K562 (cell line): ENCODE data around the gene TGFA. TPM values are rescaled to one million over a fixed set of nuclear protein-coding genes. Genes with fewer than 3 reads are reported as not detected.

ENCODE experiments used
- ATAC-seq: fragments of 200-7000 bp; cut with Tn5 transposase; 3 replicates; pipeline ENCODE4 v1.9.1; 2020; ENCODE audit warnings: moderate library complexity
- BruUV-seq: library from RNA; stranded (reverse); fragments of 400-500 nt; replicated peaks from 2 replicates; lab custom pipeline; 2021; lab: Mats Ljungman, UMichigan
- CTCF ChIA-PET: fragments of 300-600 bp; formaldehyde crosslinking; extraction: SDS; loops from one replicate; lab custom pipeline; 2021; ENCODE audit warnings: low intra/inter-chr PET ratio; lab: Yijun Ruan, JAX
- POLR2A ChIA-PET: fragments of 300-600, 350-650 bp; sonication (Branson Sonifier 250); formaldehyde crosslinking; extraction: SDS; loops from one replicate; lab custom pipeline; 2021; ENCODE audit warnings: antibody characterized with exemption, inconsistent platforms; lab: Yijun Ruan, JAX
- DNase-seq, 4 experiments: peaks; one replicate each; pipeline versions ENCODE4 v3.0.0 to v3.0.0-alpha.2; 2011 to 2018; ENCODE audit warnings: low spot score in 3 of 4, mixed read lengths in 3 of 4; ENCODE audit errors: extremely low read depth in 1 of 4
- FAIRE-seq: peaks from 2 replicates; lab custom pipeline; 2011; peaks lifted over from hg19 to GRCh38; lab: Jason Lieb, UNC
- H2AFZ ChIP-seq: 2 replicates; pipeline ENCODE4 v1.6.0; 2011; ENCODE audit warnings: low read depth, low read length, control low read depth, inconsistent platforms
- H3K27ac ChIP-seq: fragments of 200-600 bp; 3 replicates; pipeline ENCODE4 v1.8.0; 2011; ENCODE audit warnings: low read depth, mild to moderate bottlenecking, control low read depth, inconsistent platforms, low read length, moderate library complexity, mixed read lengths; ENCODE audit errors: extremely low read depth
- H3K27me3 ChIP-seq, 2 experiments: fragments of 300-600 bp in 1 of 2; 2 replicates in 1 of 2; 3 replicates in 1 of 2; pipeline versions ENCODE4 v1.6.0 to v1.8.0; 2011; ENCODE audit warnings: inconsistent platforms in 2 of 2, low read length in 2 of 2, mild to moderate bottlenecking in 1 of 2, mixed read lengths in 1 of 2, moderate library complexity in 1 of 2; ENCODE audit not compliant: control insufficient read depth in 2 of 2, insufficient read depth in 2 of 2
- H3K36me3 ChIP-seq: fragments of 300-600 bp; 3 replicates; pipeline ENCODE4 v1.8.0; 2011; ENCODE audit warnings: mild to moderate bottlenecking, low read length, inconsistent platforms; ENCODE audit not compliant: control insufficient read depth, insufficient read depth
- H3K4me1 ChIP-seq, 2 experiments: fragments of 200-600 bp in 1 of 2; replicated peaks in 1 of 2; 2 replicates in 1 of 2; 3 replicates in 1 of 2; pipeline versions ENCODE4 v1.5.1 to v1.8.0; 2011; ENCODE audit warnings: inconsistent platforms in 2 of 2, low read length in 2 of 2, mild to moderate bottlenecking in 1 of 2, mixed read lengths in 1 of 2, moderate library complexity in 1 of 2; ENCODE audit not compliant: control insufficient read depth in 2 of 2, insufficient read depth in 2 of 2
- H3K4me2 ChIP-seq: 2 replicates; pipeline ENCODE4 v1.6.1; 2011; ENCODE audit warnings: low read length, control low read depth, inconsistent platforms, mixed read lengths; ENCODE audit not compliant: insufficient read depth
- H3K4me3 ChIP-seq: fragments of 200-600 bp; sonication (generic), shearing (Covaris generic); 2 replicates; pipeline ENCODE4 v1.5.1; 2016; ENCODE audit warnings: control low read depth, inconsistent platforms
- H3K79me2 ChIP-seq: fragments of 200-600 bp; 3 replicates; pipeline ENCODE4 v1.8.0; 2011; ENCODE audit warnings: low read length, inconsistent platforms; ENCODE audit not compliant: control insufficient read depth, insufficient read depth
- H3K9ac ChIP-seq, 2 experiments: 2 replicates each; pipeline versions ENCODE4 v1.6.0 to v1.6.1; 2011; ENCODE audit warnings: low read depth in 2 of 2, low read length in 2 of 2, control low read depth in 1 of 2, inconsistent platforms in 1 of 2, mild to moderate bottlenecking in 1 of 2, mixed read lengths in 1 of 2; ENCODE audit not compliant: insufficient read depth in 1 of 2
- H3K9me1 ChIP-seq: one replicate; pipeline ENCODE4 v1.6.0; 2011; ENCODE audit warnings: inconsistent platforms, mild to moderate bottlenecking, low read length, moderate library complexity; ENCODE audit not compliant: control insufficient read depth, insufficient read depth
- H3K9me3 ChIP-seq: replicated peaks from 2 replicates; pipeline ENCODE4 v1.5.1; 2011; ENCODE audit warnings: low read depth, low read length, inconsistent platforms; ENCODE audit not compliant: control insufficient read depth, insufficient read depth
- H4K20me1 ChIP-seq: replicated peaks from 2 replicates; pipeline ENCODE4 v1.6.1; 2011; ENCODE audit warnings: low read length, inconsistent platforms, mixed read lengths; ENCODE audit not compliant: control insufficient read depth, insufficient read depth
- BRD4 ChIP-seq: fragments of 200-600 bp; sonication (generic); IDR thresholded peaks from 2 replicates; pipeline ENCODE4 v1.6.1; 2017; ENCODE audit warnings: inconsistent platforms
- EGR1 ChIP-seq: fragments of 450-650 bp; conservative IDR thresholded peaks from 2 replicates; pipeline ENCODE4 v1.6.1; 2017; ENCODE audit warnings: mild to moderate bottlenecking
- FIP1L1 ChIP-seq: fragments of 200-400 bp; formaldehyde crosslinking; IDR thresholded peaks from 2 replicates; pipeline ENCODE4 v1.6.1; 2018; ENCODE audit warnings: mild to moderate bottlenecking, low read depth, low read length; ENCODE audit not compliant: poor library complexity, severe bottlenecking
- FUS ChIP-seq: fragments of 200-400 bp; formaldehyde crosslinking; optimal IDR thresholded peaks from 2 replicates; pipeline ENCODE3; 2017; ENCODE audit warnings: low read depth, low read length
- GTF2A2 ChIP-seq: IDR thresholded peaks from 2 replicates; pipeline ENCODE4 v1.6.1; 2016; ENCODE audit warnings: mild to moderate bottlenecking, missing genetic modification characterization, missing compliant biosample characterization
- MYC ChIP-seq, 2 experiments: fragments of 250-450 bp in 1 of 2; sonication (Bioruptor Pico) in 1 of 2; IDR thresholded peaks; 2 replicates each; pipeline versions ENCODE4 v1.5.1 to v1.6.1; 2012 to 2021; ENCODE audit warnings: low read depth in 2 of 2, borderline replicate concordance in 1 of 2, improper control_type of control experiment in 1 of 2, low read length in 1 of 2, mild to moderate bottlenecking in 1 of 2, moderate library complexity in 1 of 2
- NCOA6 ChIP-seq: fragments of 450-650 bp; IDR thresholded peaks from 2 replicates; pipeline ENCODE4 v1.6.1; 2017; ENCODE audit warnings: mild to moderate bottlenecking
- NFATC3 ChIP-seq: fragments of 450-650 bp; IDR thresholded peaks from 2 replicates; pipeline ENCODE4 v1.6.1; 2017; ENCODE audit warnings: mild to moderate bottlenecking
- PURB ChIP-seq: sonication (generic); formaldehyde crosslinking; IDR thresholded peaks from 2 replicates; pipeline ENCODE4 v1.9.0; 2021; ENCODE audit warnings: low read depth, mild to moderate bottlenecking, missing genetic modification reagents
- SMARCE1 ChIP-seq: fragments of 450-650 bp; IDR thresholded peaks from 2 replicates; pipeline ENCODE4 v1.7.1; 2016; ENCODE audit warnings: mild to moderate bottlenecking
- STAT5A ChIP-seq: IDR thresholded peaks from 2 replicates; pipeline ENCODE4 v1.6.1; 2012; ENCODE audit warnings: low read length, inconsistent platforms, borderline replicate concordance
- TSC22D4 ChIP-seq: fragments of 450-650 bp; IDR thresholded peaks from 2 replicates; pipeline ENCODE4 v1.6.1; 2016; ENCODE audit warnings: missing genetic modification characterization, missing biosample characterization, control low read depth
- ZFX ChIP-seq: sonication (generic); formaldehyde crosslinking; IDR thresholded peaks from 2 replicates; pipeline ENCODE4 v1.8.0; 2022; ENCODE audit warnings: mild to moderate bottlenecking, missing genetic modification reagents, moderate library complexity
- ZNF311 ChIP-seq: fragments of 250-450 bp; sonication (Bioruptor Pico); IDR thresholded peaks from 2 replicates; pipeline ENCODE4 v1.4.0; 2020; ENCODE audit warnings: mild to moderate bottlenecking, moderate library complexity
- ZNF444 ChIP-seq: fragments of 250-450 bp; sonication (Bioruptor Pico); IDR thresholded peaks from 2 replicates; pipeline ENCODE4 v1.4.0; 2020; ENCODE audit warnings: mild to moderate bottlenecking, moderate library complexity
- ZNF57 ChIP-seq: fragments of 450-650 bp; formaldehyde crosslinking; IDR thresholded peaks from 2 replicates; pipeline ENCODE4 v1.4.0; 2020; ENCODE audit warnings: mild to moderate bottlenecking, moderate library complexity
- ZNF584 ChIP-seq: fragments of 200-800 bp; sonication (Bioruptor generic); IDR thresholded peaks from 2 replicates; pipeline ENCODE4 v1.6.1; 2016; ENCODE audit warnings: low read depth, mild to moderate bottlenecking, missing genetic modification characterization, missing compliant biosample characterization
- WGBS: fragments of 100-300 bp; shearing (Covaris generic); methylation state at CpG from one replicate; pipeline ENCODE4 v1.1.6; 2016; ENCODE audit warnings: low coverage, mixed read lengths; ENCODE audit not compliant: insufficient coverage; ENCODE audit errors: missing lambda C conversion rate; 5-methylcytosine and 5-hydroxymethylcytosine counted together
- in situ Hi-C: fragments of 300-500 bp; cut with MboI; formaldehyde crosslinking; loops from 4 replicates; pipeline ENCODE4 v1.15.0; 2018; ENCODE audit warnings: inconsistent platforms, mixed read lengths
- intact Hi-C: fragments of 100-400 bp; cut with micrococcal nuclease; formaldehyde crosslinking; loops from 2 replicates; pipeline ENCODE4 v1.14.2; 2022
- polyA plus RNA-seq, 8 experiments: library from polyadenylated mRNA; depleted of rRNA in 4 of 8; stranded (reverse) in 5 of 8; unstranded in 3 of 8; fragments of >200 nt; fragmentation: Nextera tagmentation in 2 of 8; fragmentation: Illumina TruSeq in 1 of 8; extraction: Ambion mirVana in 2 of 8; extraction: Trizol in 1 of 8; gene quantifications; 2 replicates each; pipeline versions ENCODE4 v1.2.1 to v1.2.3, GENCODE V29; 2011 to 2014; ENCODE audit warnings: inconsistent platforms in 1 of 8, missing spikeins in 1 of 8
- total RNA-seq, 7 experiments: library from RNA; depleted of rRNA in 6 of 7; stranded (reverse); fragments of >200 nt in 6 of 7; fragmentation: Illumina TruSeq in 2 of 7; extraction: Trizol in 2 of 7; gene quantifications; 2 replicates each; pipeline versions ENCODE4 v1.2.1 to v1.2.3, GENCODE V29; 2011 to 2021; ENCODE audit warnings: low replicate concordance in 1 of 7
- TF ChIP-seq, protein P1 (sequence below): fragments of 200-800 bp; sonication (Bioruptor generic); IDR thresholded peaks from 2 replicates; pipeline ENCODE4 v1.6.1; 2017; ENCODE audit warnings: missing genetic modification characterization, missing compliant biosample characterization
- TF ChIP-seq, protein P2 (sequence below): fragments of 450-650 bp; IDR thresholded peaks from 2 replicates; pipeline ENCODE4 v1.6.1; 2014; ENCODE audit warnings: low read depth, mild to moderate bottlenecking, moderate library complexity, borderline replicate concordance
- TF ChIP-seq, protein P3 (sequence below): sonication (generic); formaldehyde crosslinking; IDR thresholded peaks from 2 replicates; pipeline ENCODE4 v1.8.1; 2023; ENCODE audit warnings: mild to moderate bottlenecking, missing genetic modification reagents

The TGFA gene
- total and polyA plus RNA-seq, 9 of the 15 experiments (the other 6 are each of a cell fraction or from before 2014, with no cell fraction given), result not detected

DNA sequence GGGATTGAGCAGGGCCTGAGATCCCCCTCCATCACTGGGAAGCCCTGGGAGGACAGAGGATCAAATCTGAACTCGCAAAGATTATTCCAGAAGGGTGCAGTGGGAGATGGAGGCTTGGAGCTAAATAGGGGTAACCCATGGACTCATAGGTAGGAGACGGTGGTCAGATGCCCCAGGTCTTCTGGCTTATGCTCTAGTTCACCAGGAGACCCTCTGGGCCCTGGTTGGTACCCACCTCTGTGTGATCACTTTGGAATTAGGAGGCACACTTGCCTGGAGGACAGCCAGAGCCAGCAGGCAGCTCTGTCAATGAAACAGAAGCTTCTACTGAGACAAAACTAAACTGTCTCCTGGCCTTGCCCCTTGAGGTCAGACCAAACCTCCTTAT lies 110.6 kb downstream of the TGFA start:
- WGBS, result 0% methylated on average over 2 of the region's 2 CpGs
- DNase-seq (no peak), FAIRE-seq (no peak), ATAC-seq (no peak)
- no peaks in the 10 kb centered on the region for H3K9me1 ChIP-seq
- no peak overlapping the region for H3K27ac ChIP-seq
- no peak overlapping the region for H3K4me2 ChIP-seq
- no peak overlapping the region for H3K4me3 ChIP-seq
- no peaks in the 10 kb centered on the region for H4K20me1 ChIP-seq
- H3K4me1 ChIP-seq, result no peaks in the 10 kb centered on the region
- H3K9ac ChIP-seq, result no peak overlapping the region
- H3K79me2 ChIP-seq, result no peaks in the 10 kb centered on the region
- BruUV-seq, result no TSS peak
- intact Hi-C loops (no loop called here), in situ Hi-C loops (no loop called here)
- CTCF ChIA-PET, result no interaction called here
- no peak overlapping the region for H2AFZ ChIP-seq
- TF ChIP-seq PURB (CRISPR knock-in tag), result no peak
- no peak for TF ChIP-seq GTF2A2
- TF ChIP-seq EGR1, result no peak
- no peak for TF ChIP-seq SMARCE1
- TF ChIP-seq, protein P1, sequence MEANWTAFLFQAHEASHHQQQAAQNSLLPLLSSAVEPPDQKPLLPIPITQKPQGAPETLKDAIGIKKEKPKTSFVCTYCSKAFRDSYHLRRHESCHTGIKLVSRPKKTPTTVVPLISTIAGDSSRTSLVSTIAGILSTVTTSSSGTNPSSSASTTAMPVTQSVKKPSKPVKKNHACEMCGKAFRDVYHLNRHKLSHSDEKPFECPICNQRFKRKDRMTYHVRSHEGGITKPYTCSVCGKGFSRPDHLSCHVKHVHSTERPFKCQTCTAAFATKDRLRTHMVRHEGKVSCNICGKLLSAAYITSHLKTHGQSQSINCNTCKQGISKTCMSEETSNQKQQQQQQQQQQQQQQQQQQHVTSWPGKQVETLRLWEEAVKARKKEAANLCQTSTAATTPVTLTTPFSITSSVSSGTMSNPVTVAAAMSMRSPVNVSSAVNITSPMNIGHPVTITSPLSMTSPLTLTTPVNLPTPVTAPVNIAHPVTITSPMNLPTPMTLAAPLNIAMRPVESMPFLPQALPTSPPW (CRISPR knock-in tag), result no peak
- TF ChIP-seq, protein P2, sequence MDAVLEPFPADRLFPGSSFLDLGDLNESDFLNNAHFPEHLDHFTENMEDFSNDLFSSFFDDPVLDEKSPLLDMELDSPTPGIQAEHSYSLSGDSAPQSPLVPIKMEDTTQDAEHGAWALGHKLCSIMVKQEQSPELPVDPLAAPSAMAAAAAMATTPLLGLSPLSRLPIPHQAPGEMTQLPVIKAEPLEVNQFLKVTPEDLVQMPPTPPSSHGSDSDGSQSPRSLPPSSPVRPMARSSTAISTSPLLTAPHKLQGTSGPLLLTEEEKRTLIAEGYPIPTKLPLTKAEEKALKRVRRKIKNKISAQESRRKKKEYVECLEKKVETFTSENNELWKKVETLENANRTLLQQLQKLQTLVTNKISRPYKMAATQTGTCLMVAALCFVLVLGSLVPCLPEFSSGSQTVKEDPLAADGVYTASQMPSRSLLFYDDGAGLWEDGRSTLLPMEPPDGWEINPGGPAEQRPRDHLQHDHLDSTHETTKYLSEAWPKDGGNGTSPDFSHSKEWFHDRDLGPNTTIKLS, result no peak
- no peak for TF ChIP-seq ZFX (CRISPR knock-in tag)
- no peak for TF ChIP-seq STAT5A
- no peak for TF ChIP-seq ZNF444 (CRISPR knock-in tag)
- TF ChIP-seq NFATC3, result no peak
- no peak for TF ChIP-seq FUS
- TF ChIP-seq ZNF311 (CRISPR knock-in tag), result no peak
- TF ChIP-seq ZNF57 (CRISPR knock-in tag), result no peak
- TF ChIP-seq TSC22D4 (tag), result no peak
- TF ChIP-seq NCOA6, result no peak
- no peak for TF ChIP-seq FIP1L1
- no peak for TF ChIP-seq MYC (IDR thresholded peaks at IDR 0.05; ENCODE audit: low read depth, low read length)
- no peak for TF ChIP-seq MYC (CRISPR knock-in tag; IDR thresholded peaks at IDR 0.05; ENCODE audit: borderline replicate concordance, low read depth)
- TF ChIP-seq BRD4, result no peak
- TF ChIP-seq ZNF584 (CRISPR knock-in tag), result no peak
- TF ChIP-seq, protein P3, sequence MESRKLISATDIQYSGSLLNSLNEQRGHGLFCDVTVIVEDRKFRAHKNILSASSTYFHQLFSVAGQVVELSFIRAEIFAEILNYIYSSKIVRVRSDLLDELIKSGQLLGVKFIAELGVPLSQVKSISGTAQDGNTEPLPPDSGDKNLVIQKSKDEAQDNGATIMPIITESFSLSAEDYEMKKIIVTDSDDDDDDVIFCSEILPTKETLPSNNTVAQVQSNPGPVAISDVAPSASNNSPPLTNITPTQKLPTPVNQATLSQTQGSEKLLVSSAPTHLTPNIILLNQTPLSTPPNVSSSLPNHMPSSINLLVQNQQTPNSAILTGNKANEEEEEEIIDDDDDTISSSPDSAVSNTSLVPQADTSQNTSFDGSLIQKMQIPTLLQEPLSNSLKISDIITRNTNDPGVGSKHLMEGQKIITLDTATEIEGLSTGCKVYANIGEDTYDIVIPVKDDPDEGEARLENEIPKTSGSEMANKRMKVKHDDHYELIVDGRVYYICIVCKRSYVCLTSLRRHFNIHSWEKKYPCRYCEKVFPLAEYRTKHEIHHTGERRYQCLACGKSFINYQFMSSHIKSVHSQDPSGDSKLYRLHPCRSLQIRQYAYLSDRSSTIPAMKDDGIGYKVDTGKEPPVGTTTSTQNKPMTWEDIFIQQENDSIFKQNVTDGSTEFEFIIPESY, result no peak
- peaks cover 0 to 2% of the 10 kb centered on the region in 2 experiments; a peak in 3 of 5 replicates for H3K27me3 ChIP-seq
- H3K36me3 ChIP-seq, result no peaks in the 10 kb centered on the region
- H3K9me3 ChIP-seq, result no peaks in the 10 kb centered on the region
- POLR2A ChIA-PET, result no interaction called here
